Activated CD8-positive, alpha-beta memory T cell treated with anti-CD3 and anti-CD28 coated beads, Interleukin-2, amount 50 U/mL, for 48 hours (primary cell): Measurements from ENCODE around the gene DNAJC21.
"Not testable (repeated sequence)": the region's sequence is repeated elsewhere in the genome, so short reads cannot be mapped to it uniquely, and the experiment has no call there.

Experiments used
- DNase-seq: peaks from one replicate; pipeline ENCODE4 v3.0.0-alpha.2; 2020

Gene DNAJC21

DNA sequence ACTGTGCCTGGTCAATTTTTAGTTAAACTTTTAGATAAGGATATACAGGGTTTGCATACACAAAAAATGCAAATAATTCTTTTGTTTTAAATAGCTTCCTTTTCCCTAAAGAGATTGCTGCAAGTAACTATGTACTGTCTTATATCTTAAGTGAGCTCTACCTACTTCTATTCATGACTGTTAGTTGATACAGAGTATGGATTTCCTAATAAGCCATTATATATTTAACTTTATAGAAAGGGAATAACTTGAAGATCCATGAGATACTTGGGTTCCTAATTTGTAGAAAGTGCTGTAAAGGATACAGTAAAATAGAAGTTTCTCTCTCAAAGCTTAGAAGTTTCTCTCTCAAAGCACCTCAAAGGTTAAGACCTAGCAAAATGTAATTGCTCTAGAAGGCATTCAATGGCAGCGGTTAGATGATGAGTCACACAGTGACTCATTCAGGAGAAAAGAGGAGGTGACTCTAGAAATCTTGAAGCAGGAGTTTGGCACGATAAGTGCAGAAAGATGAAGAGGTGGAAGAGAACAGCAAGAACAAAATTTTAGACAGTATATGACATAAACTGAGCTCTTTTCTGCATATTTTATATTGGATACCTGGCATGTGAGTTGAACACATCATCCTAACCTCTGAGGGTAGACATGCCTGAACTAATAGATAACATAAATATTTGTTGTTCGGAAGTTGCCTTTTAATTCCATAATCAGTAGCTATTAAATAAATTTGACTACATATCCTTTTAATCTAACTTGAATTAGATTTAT, 5.5 kb upstream of the DNAJC21 start:
- DNase-seq, result no peak

DNA sequence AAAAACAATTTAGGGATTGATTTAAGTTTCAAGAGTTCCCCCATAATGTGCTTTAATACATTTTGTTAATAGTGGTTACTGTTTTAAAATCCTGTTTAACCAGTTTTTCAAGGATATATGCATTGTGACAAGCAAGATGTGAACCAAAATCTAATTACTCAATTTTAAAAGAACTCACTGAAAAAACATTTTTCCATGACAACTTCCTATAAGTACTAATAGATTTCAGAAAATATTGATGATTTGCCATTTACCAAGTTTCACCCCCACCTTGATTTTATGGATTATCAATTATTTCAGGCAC, 4.9 kb upstream of the DNAJC21 start:
- DNase-seq, result no peak

- no peak for DNase-seq
These were observed 3.0 kb upstream of the DNAJC21 start for GRCh38 chr5:34926318-34926888.

DNA sequence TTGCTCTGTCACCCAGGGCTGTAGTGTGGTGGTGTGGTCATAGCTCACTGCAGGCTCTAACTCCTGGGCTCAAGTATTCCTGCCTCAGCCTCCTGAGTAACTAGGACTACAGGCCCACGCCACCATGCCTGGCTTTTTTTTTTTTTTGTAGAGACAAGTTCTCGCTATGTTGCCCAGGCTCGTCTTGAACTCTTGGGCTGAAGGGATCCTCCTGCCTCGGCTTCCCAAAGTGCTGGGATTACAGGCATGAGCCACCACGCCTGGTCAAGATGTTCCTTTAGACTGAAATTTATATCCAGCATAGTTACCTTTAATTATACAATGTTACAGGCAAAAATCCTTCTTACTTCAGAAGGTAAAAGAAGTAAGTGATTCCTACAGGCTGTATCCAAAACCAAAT, 1.6 kb upstream of the DNAJC21 start:
- DNase-seq, result no peak

GRCh38 chr5:34928267-34928666, 1.1 kb upstream of the DNAJC21 start:
- DNase-seq, result no peak

- DNase-seq, result peak; percentile 85
These were observed 532 bp downstream of the DNAJC21 start for GRCh38 chr5:34929720-34930461.

GRCh38 chr5:34930462-34930844, 1.1 kb downstream of the DNAJC21 start:
- no peak for DNase-seq

- no peak for DNase-seq
These were observed 1.5 kb downstream of the DNAJC21 start for GRCh38 chr5:34930870-34931269.

- DNase-seq, result no peak
These were observed 3.6 kb downstream of the DNAJC21 start for GRCh38 chr5:34932947-34933346.

DNA sequence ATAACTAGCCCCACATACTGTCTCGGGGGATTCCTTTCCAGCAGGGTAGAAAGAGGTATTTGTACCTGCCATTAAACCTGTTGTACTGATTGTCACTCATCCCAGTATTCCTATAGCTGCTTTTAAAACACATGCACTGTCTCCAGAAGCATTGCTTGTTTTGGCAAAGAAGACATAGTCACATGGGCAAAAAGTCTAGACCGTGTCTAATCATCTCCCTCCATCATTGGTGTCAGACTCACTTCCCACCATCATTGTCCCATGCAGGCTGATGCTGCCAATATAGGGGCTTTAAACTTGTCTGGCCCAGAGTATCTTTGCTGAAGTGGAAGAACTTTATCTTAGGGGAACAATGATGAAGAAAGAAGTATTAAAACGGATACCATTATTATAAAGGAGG, 12.6 kb downstream of the DNAJC21 start:
- DNase-seq, result no peak

- DNase-seq, result no peak
These were observed 14.7 kb downstream of the DNAJC21 start for GRCh38 chr5:34944044-34944443.

- no peak for DNase-seq
These were observed 15.2 kb downstream of the DNAJC21 start for GRCh38 chr5:34944460-34945047.

- no peak for DNase-seq
These were observed 28.0 kb downstream of the DNAJC21 start for GRCh38 chr5:34957321-34957720.

GRCh38 chr5:34957857-34958690, 28.7 kb downstream of the DNAJC21 start:
- no peak for DNase-seq

- no peak for DNase-seq
These were observed 30.0 kb downstream of the DNAJC21 start for GRCh38 chr5:34959323-34959722.

DNA sequence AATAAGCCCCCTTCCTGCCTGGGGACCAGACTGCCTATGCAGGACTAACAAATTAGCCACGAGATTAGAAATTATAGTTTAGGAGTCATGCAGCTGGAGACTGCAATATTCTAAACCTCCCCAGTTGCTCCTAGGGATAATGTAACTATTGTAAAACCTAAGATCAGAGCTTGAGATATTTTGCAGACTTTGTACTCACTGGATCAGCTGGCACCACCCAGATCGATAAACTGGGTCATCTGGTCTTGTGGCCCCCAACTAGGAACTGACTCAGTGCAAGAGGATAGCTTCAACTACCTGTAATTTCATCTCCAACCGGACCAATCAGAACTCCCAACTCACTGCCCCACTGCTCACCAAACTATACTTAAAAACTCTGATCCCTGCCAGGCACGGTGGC, 38.2 kb downstream of the DNAJC21 start:
- DNase-seq, result no peak

DNA sequence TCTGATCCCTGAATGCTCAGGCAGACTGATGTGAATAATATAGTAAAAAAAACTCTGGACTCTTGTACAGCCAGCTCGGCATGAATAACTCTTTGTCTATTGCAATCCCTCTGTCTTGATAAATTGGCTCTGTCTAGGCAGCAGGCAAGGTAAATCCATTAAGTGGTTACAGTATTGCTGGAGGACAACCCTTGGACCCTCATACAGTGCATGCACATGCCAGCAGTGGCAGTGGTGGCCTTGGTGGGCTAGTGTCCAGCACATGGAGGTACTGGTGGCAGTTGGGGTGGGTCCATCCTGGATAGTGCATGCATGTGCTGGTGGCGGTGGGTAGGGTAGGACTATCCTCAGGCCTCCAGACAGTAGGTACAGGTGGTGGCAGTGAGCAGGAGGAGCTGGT, 38.9 kb downstream of the DNAJC21 start:
- DNase-seq, result no peak

DNA sequence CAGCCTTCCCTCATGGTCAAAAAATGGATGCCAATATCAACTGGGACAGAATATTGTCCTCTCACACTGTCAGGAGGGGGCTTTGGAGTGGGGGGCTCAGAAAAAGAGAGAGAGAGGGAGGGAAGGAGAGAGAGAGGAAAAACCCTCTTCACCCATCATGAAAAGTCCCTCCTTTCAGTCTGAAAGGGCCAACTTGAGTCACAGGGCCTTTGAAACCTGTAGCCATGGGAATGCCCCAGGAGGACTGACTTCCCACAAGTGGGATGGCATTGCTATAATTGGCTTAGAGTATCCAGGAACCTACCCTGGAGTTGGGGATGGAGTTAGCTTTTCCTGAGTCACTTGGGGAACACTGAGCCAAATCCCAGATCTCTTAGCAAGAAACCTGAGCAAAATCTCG, 41.2 kb downstream of the DNAJC21 start:
- no peak for DNase-seq

- not testable (repeated sequence) for DNase-seq
These were observed 42.3 kb downstream of the DNAJC21 start for GRCh38 chr5:34971655-34972054.

- no peak for DNase-seq
These were observed 47.0 kb downstream of the DNAJC21 start for GRCh38 chr5:34976347-34976746.

DNA sequence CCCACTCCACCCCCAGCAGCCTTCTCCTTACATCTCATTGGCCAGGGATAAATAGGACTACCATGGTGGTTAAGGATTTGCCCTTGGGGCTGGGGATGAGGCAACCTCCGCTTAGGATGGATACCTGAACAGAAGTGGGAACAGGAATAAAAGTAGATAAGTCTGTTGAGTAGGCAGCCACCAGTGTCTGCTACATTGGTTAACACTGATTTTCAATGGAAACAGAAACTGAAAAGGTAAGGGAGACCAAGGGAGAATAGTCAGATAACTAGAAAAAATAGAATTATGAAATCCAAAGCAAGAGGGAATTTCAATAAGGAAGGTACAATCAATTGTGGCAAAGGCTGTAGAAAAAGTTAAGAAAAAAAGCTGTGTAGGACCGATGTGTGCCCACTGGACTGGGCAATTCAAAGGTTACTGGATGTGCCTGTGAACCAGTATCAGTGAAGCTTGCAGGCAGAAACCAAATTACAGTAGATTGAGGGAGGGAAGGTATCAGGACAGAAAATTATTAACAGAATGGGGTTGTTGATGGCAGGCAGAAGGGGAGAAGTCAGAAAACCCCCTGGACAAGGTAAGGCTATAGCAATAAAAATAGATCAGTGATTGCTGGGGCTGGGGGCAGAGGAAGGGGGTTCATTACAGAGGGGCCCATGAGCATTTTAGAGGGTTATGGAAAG, 48.7 kb downstream of the DNAJC21 start:
- no peak for DNase-seq

GRCh38 chr5:34978681-34979080, 49.3 kb downstream of the DNAJC21 start:
- DNase-seq, result no peak
